Dendritic cell treated with granulocyte-macrophage colony-stimulating factor and Interleukin-4, amounts not matched to agents 40 ng/mL and 50 ng/mL, for 4 days (primary cell): ENCODE measurements around the gene UGGT2.

Experiments
- H3K27ac Mint-ChIP-seq: one replicate; pipeline ENCODE4 v1.8.0; 2022; ENCODE audit warnings: mild to moderate bottlenecking, mixed read lengths
- H3K27me3 Mint-ChIP-seq: one replicate; pipeline ENCODE4 v1.8.0; 2022; ENCODE audit warnings: mild to moderate bottlenecking, mixed read lengths
- H3K36me3 Mint-ChIP-seq: one replicate; pipeline ENCODE4 v1.8.0; 2022; ENCODE audit warnings: low read depth, mixed read lengths
- H3K4me1 Mint-ChIP-seq: one replicate; pipeline ENCODE4 v1.8.0; 2022; ENCODE audit warnings: low read depth, mixed read lengths
- H3K4me3 Mint-ChIP-seq: one replicate; pipeline ENCODE4 v1.8.0; 2022; ENCODE audit warnings: mild to moderate bottlenecking, moderate library complexity, mixed read lengths
- H3K9me3 Mint-ChIP-seq: one replicate; pipeline ENCODE4 v1.8.0; 2022; ENCODE audit warnings: mixed read lengths
- intact Hi-C: fragments of 100-400 bp; cut with micrococcal nuclease; formaldehyde crosslinking; loops from one replicate; pipeline ENCODE4 v1.15.0; 2022

Gene UGGT2

GRCh38 chr13:96034662-96035061 is 18.5 kb downstream of the UGGT2 start:
- H3K27ac Mint-ChIP-seq: no peak overlapping the region

GRCh38 chr13:96033220-96034015 is 19.8 kb downstream of the UGGT2 start:
- Mint-ChIP-seq H3K4me3 (no peak overlapping the region), H3K27ac (no peak overlapping the region), H3K4me1 (no peaks in the 10 kb centered on the region), H3K9me3 (peaks cover 17% of the 10 kb centered on the region), H3K36me3 (peaks cover 10% of the 10 kb centered on the region), H3K27me3 (no peaks in the 10 kb centered on the region)
- intact Hi-C loops: no loop called here

More at GRCh38 chr13:96034662-96035061, 18.5 kb downstream of the UGGT2 start:
- intact Hi-C loops: no loop called here
- Mint-ChIP-seq H3K9me3 (peaks cover 17% of the 10 kb centered on the region), H3K36me3 (peaks cover 15% of the 10 kb centered on the region), H3K4me1 (no peaks in the 10 kb centered on the region), H3K4me3 (no peak overlapping the region), H3K27me3 (no peaks in the 10 kb centered on the region)

DNA sequence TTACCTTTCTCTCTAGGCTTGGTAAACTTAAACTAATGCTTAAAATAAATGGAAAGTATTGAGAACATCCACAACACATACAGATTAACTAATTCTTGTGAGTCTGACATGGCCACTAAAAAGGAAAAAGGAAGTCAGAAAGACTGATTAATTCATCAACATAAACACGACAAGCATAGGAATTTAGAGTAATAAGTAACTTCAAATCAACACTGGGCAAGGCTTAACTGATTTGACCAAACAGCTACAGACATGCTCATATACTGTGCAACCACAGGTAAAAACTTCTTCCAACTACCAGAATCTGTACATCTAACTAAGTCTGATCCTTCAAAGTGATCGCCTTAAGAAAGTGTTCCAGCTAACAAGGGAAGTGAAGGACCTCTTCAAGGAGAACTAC is 20.5 kb downstream of the UGGT2 start:
- intact Hi-C loops: no loop called here
- Mint-ChIP-seq H3K4me3 (no peak overlapping the region), H3K27ac (no peak overlapping the region), H3K27me3 (no peaks in the 10 kb centered on the region), H3K36me3 (peaks cover 10% of the 10 kb centered on the region), H3K4me1 (no peaks in the 10 kb centered on the region), H3K9me3 (peaks cover 17% of the 10 kb centered on the region)

DNA sequence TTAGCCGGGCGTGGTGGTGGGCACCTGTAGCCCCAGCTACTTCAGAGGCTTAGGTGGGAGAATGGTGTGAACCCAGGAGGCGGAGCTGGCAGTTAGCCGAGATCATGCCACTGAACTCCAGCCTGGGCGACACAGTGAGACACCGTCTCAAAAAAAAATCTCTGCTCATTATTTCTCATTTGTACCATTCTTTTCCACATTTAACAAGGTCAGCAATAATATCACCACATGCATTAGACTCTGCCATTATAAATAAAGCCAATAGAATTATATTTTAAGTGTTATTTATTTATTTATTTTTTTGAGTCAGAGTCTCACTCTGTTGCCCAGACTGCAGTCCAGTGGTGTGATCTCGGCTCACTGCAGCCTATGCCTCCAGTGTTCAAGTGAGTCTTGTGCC is 24.2 kb downstream of the UGGT2 start:
- H3K4me1 Mint-ChIP-seq: no peaks in the 10 kb centered on the region
- H3K36me3 Mint-ChIP-seq: peaks cover 7% of the 10 kb centered on the region
- H3K4me3 Mint-ChIP-seq: no peak overlapping the region
- intact Hi-C loops: loop anchor here (10.0 kb wide), 2 partner anchors 786 to 996 kb away; no protein-coding TSS in a partner anchor
- no peaks in the 10 kb centered on the region for H3K27me3 Mint-ChIP-seq
- H3K27ac Mint-ChIP-seq: no peak overlapping the region
- H3K9me3 Mint-ChIP-seq: peaks cover 4% of the 10 kb centered on the region

- no peaks in the 10 kb centered on the region for H3K9me3 Mint-ChIP-seq
- peaks cover 7% of the 10 kb centered on the region for H3K36me3 Mint-ChIP-seq
- no peaks in the 10 kb centered on the region for H3K27me3 Mint-ChIP-seq
- no peak overlapping the region for H3K4me3 Mint-ChIP-seq
- no peak overlapping the region for H3K27ac Mint-ChIP-seq
- H3K4me1 Mint-ChIP-seq: no peaks in the 10 kb centered on the region
- intact Hi-C loops: loop anchor here (10.0 kb wide), 2 partner anchors 787 to 997 kb away; no protein-coding TSS in a partner anchor
Observed at GRCh38 chr13:96027496-96027895, 25.7 kb downstream of the UGGT2 start.

GRCh38 chr13:96025283-96025682 is 27.9 kb downstream of the UGGT2 start:
- intact Hi-C loops: loop anchor here (10.0 kb wide), 2 partner anchors 790 to 1000 kb away; no protein-coding TSS in a partner anchor
- Mint-ChIP-seq H3K27ac (no peak overlapping the region), H3K27me3 (no peaks in the 10 kb centered on the region), H3K9me3 (no peaks in the 10 kb centered on the region), H3K4me1 (no peaks in the 10 kb centered on the region), H3K36me3 (peaks cover 7% of the 10 kb centered on the region), H3K4me3 (no peak overlapping the region)

- intact Hi-C loops: loop anchor here (1.0 to 10.0 kb wide), 4 partner anchors 208 to 1004 kb away; no protein-coding TSS in a partner anchor
- Mint-ChIP-seq H3K27ac (no peak overlapping the region), H3K9me3 (peaks cover 7% of the 10 kb centered on the region), H3K4me3 (no peak overlapping the region), H3K27me3 (no peaks in the 10 kb centered on the region), H3K36me3 (peaks cover 20% of the 10 kb centered on the region), H3K4me1 (no peaks in the 10 kb centered on the region)
Observed at GRCh38 chr13:96020931-96021330, 32.3 kb downstream of the UGGT2 start.

GRCh38 chr13:96020155-96020575 is 33.0 kb downstream of the UGGT2 start:
- Mint-ChIP-seq H3K27me3 (no peaks in the 10 kb centered on the region), H3K27ac (no peak overlapping the region), H3K36me3 (peaks cover 23% of the 10 kb centered on the region), H3K4me3 (no peak overlapping the region), H3K9me3 (peaks cover 11% of the 10 kb centered on the region), H3K4me1 (no peaks in the 10 kb centered on the region)
- intact Hi-C loops: loop anchor here (1.0 to 10.0 kb wide), 4 partner anchors 209 to 1005 kb away; no protein-coding TSS in a partner anchor

DNA sequence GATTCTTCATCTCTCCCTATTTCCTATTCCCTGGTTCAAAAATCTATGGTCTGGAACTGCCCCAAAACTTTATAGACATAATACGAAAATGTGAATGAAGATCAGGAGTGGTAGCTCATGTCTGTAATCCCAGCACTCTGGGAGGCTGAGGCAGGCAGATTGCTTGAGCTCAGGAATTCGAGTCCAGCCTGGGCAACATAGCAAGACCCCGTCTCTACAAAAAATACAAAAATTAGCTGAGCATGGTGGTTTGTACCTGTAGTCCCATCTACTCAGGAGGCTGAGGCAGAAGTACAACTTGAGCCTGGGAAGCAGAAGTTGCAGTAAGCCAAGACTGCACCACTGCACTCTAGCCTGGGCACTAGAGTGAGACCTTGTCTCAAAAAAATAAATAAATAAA is 35.1 kb downstream of the UGGT2 start:
- H3K36me3 Mint-ChIP-seq: peaks cover 16% of the 10 kb centered on the region
- no peak overlapping the region for H3K27ac Mint-ChIP-seq
- H3K9me3 Mint-ChIP-seq: peaks cover 11% of the 10 kb centered on the region
- no peaks in the 10 kb centered on the region for H3K27me3 Mint-ChIP-seq
- H3K4me1 Mint-ChIP-seq: no peaks in the 10 kb centered on the region
- H3K4me3 Mint-ChIP-seq: no peak overlapping the region
- intact Hi-C loops: no loop called here

GRCh38 chr13:96011291-96011872 is 41.8 kb downstream of the UGGT2 start:
- H3K4me3 Mint-ChIP-seq: no peak overlapping the region
- intact Hi-C loops: no loop called here
- H3K27ac Mint-ChIP-seq: no peak overlapping the region
- no peaks in the 10 kb centered on the region for H3K27me3 Mint-ChIP-seq
- peaks cover 24% of the 10 kb centered on the region for H3K9me3 Mint-ChIP-seq
- no peaks in the 10 kb centered on the region for H3K4me1 Mint-ChIP-seq
- H3K36me3 Mint-ChIP-seq: peaks cover 26% of the 10 kb centered on the region

- no peak overlapping the region for H3K4me3 Mint-ChIP-seq
- H3K36me3 Mint-ChIP-seq: peaks cover 24% of the 10 kb centered on the region
- intact Hi-C loops: no loop called here
- no peaks in the 10 kb centered on the region for H3K27me3 Mint-ChIP-seq
- peaks cover 15% of the 10 kb centered on the region for H3K9me3 Mint-ChIP-seq
- H3K4me1 Mint-ChIP-seq: no peaks in the 10 kb centered on the region
- no peak overlapping the region for H3K27ac Mint-ChIP-seq
Observed at GRCh38 chr13:96003304-96003703, 49.9 kb downstream of the UGGT2 start.

DNA sequence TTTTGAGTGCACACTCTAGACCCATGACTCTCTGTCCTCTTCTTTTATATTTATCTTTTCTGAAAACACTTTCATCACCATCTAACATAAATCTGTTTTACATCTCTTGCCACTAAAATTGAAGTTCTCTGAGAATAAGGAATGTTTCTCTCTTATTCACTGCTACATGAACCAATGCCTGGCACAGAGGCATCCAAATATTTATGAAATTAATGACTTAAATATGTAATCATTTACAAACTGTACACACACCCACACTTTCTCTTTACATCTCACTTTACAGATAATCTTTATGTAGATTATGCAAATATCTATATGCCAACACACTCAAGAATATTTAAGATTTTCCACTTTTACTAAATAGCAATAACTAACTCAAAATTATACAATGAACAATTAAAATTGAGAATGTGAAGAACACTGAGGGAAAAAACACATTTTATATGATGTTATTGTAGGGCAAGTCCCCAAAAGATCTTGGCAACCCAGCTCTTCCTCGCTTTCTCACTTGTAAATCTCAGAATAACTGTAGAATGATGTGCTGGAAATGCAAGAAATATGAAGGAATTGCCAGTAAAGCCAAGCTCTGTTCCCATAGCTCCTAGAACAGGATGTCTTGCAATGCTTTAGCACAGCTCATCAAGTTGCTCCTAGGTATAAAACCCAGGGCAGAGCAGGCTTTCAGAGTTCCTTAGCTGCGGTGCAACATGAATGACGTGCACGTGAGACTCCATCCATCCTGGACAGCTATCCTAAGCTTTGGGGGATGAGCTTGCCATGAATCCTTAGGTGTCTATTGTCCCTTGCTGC is 50.7 kb downstream of the UGGT2 start:
- no peak overlapping the region for H3K4me3 Mint-ChIP-seq
- H3K27me3 Mint-ChIP-seq: no peaks in the 10 kb centered on the region
- H3K27ac Mint-ChIP-seq: no peak overlapping the region
- intact Hi-C loops: no loop called here
- H3K4me1 Mint-ChIP-seq: no peaks in the 10 kb centered on the region
- peaks cover 7% of the 10 kb centered on the region for H3K9me3 Mint-ChIP-seq
- H3K36me3 Mint-ChIP-seq: peaks cover 16% of the 10 kb centered on the region

DNA sequence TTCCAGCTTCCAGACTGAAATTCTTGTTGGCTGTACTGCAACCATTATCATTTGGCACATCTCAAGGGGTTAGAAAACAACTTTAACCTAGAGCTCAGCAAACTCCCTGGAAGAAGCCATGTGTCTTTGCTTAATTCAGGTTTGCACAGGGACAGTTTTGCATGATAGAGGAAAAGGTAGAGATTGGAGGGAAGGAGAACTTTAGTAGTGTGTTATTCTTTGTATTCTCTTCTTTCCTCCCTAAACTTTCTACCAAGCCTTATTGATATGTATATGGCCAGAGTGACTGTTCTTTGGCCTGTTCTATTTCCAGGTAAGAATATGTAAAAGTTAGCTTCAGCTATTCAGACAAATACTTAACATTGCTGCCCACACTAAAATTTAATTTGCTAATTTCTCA is 53.1 kb downstream of the UGGT2 start:
- peaks cover 23% of the 10 kb centered on the region for H3K36me3 Mint-ChIP-seq
- H3K4me3 Mint-ChIP-seq: no peak overlapping the region
- intact Hi-C loops: no loop called here
- no peaks in the 10 kb centered on the region for H3K9me3 Mint-ChIP-seq
- no peak overlapping the region for H3K27ac Mint-ChIP-seq
- H3K4me1 Mint-ChIP-seq: no peaks in the 10 kb centered on the region
- H3K27me3 Mint-ChIP-seq: no peaks in the 10 kb centered on the region

DNA sequence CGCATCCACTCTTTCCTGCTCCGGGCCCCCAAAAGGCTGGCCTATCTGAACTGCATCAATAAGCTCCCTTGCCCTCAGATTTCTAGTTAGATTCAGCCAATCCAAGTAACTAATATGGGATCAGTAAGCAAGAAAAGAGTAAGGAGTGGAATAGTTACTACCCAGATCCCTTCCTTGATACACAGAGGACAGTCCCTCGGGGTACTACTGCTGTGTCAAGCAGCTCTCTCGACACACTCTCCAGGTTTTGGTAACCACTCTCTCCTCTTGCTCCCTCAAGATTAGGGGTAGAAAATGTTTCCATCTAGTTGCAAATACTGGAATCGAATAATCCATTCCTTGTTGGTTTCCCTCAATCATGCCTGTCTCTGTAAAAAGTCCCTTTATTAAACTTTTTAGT is 65.4 kb downstream of the UGGT2 start:
- H3K9me3 Mint-ChIP-seq: no peaks in the 10 kb centered on the region
- H3K27me3 Mint-ChIP-seq: no peaks in the 10 kb centered on the region
- no peak overlapping the region for H3K27ac Mint-ChIP-seq
- H3K36me3 Mint-ChIP-seq: peaks cover 9% of the 10 kb centered on the region
- H3K4me3 Mint-ChIP-seq: no peak overlapping the region
- intact Hi-C loops: no loop called here
- H3K4me1 Mint-ChIP-seq: no peaks in the 10 kb centered on the region
